IMR-90 (cell line): ENCODE results near the gene CAMK2B. TPM values are rescaled to one million over a fixed set of nuclear protein-coding genes. Genes with fewer than 3 reads are reported as not detected.

ENCODE experiments used
- ATAC-seq: fragments of 200-7000 bp; cut with Tn5 transposase; 2 replicates; pipeline ENCODE4 v1.9.1; 2020; ENCODE audit warnings: low read depth, mild to moderate bottlenecking, moderate library complexity
- BruUV-seq: library from RNA; stranded (reverse); fragments of 400-500 nt; replicated peaks from 2 replicates; lab custom pipeline; 2021; lab: Mats Ljungman, UMichigan
- CTCF ChIA-PET: fragments of 300-600 bp; formaldehyde crosslinking; extraction: SDS; loops from one replicate; lab custom pipeline; 2021; ENCODE audit warnings: antibody characterized with exemption; lab: Yijun Ruan, JAX
- POLR2A ChIA-PET: fragments of 300-600 bp; sonication (Branson Sonifier 250); formaldehyde crosslinking; loops from one replicate; lab custom pipeline; 2022; ENCODE audit warnings: antibody characterized with exemption; ENCODE audit not compliant: unreplicated experiment; lab: Charles Lee
- DNase-seq: peaks from one replicate; pipeline ENCODE4 v3.0.0; 2013
- H2AFZ ChIP-seq: replicated peaks from 2 replicates; pipeline ENCODE3; 2013; ENCODE audit warnings: low read length, mild to moderate bottlenecking; ENCODE audit not compliant: poor library complexity
- H2AK5ac ChIP-seq: 2 replicates; pipeline ENCODE4 v1.6.1; 2013; ENCODE audit warnings: low read depth, low read length, inconsistent platforms
- H2AK9ac ChIP-seq: replicated peaks from 2 replicates; pipeline ENCODE3; 2013; ENCODE audit warnings: mild to moderate bottlenecking, low read depth, low read length, moderate library complexity; ENCODE audit not compliant: poor library complexity
- H2BK120ac ChIP-seq: 2 replicates; pipeline ENCODE4 v1.6.1; 2013; ENCODE audit warnings: low read depth, low read length, inconsistent platforms
- H2BK15ac ChIP-seq: 3 replicates; pipeline ENCODE4 v1.6.1; 2013; ENCODE audit warnings: low read depth, low read length, inconsistent platforms
- H2BK20ac ChIP-seq: 2 replicates; pipeline ENCODE4 v1.6.1; 2013; ENCODE audit warnings: low read depth, mild to moderate bottlenecking, inconsistent platforms, low read length, moderate library complexity
- H2BK5ac ChIP-seq: 2 replicates; pipeline ENCODE4 v1.6.1; 2013; ENCODE audit warnings: mild to moderate bottlenecking, low read depth, low read length, inconsistent platforms; ENCODE audit not compliant: poor library complexity, severe bottlenecking
- H3K14ac ChIP-seq: replicated peaks from 2 replicates; pipeline ENCODE4 v1.6.1; 2013; ENCODE audit warnings: low read depth, low read length, inconsistent platforms
- H3K18ac ChIP-seq: 2 replicates; pipeline ENCODE4 v1.6.1; 2013; ENCODE audit warnings: low read depth, low read length, control low read depth
- H3K23ac ChIP-seq: 2 replicates; pipeline ENCODE4 v1.6.1; 2013; ENCODE audit warnings: low read depth, low read length, inconsistent platforms
- H3K27ac ChIP-seq: 2 replicates; pipeline ENCODE4 v1.5.1; 2013; ENCODE audit warnings: mild to moderate bottlenecking, control low read depth, low read length; ENCODE audit not compliant: insufficient read depth
- H3K27me3 ChIP-seq: 2 replicates; pipeline ENCODE4 v1.6.1; 2013; ENCODE audit warnings: low read length; ENCODE audit not compliant: control insufficient read depth, insufficient read depth
- H3K36me3 ChIP-seq: 2 replicates; pipeline ENCODE4 v1.6.1; 2013; ENCODE audit warnings: low read length, mixed read lengths; ENCODE audit not compliant: control insufficient read depth, insufficient read depth
- H3K4ac ChIP-seq: 2 replicates; pipeline ENCODE4 v1.6.1; 2013; ENCODE audit warnings: low read depth, low read length, inconsistent platforms
- H3K4me1 ChIP-seq: 2 replicates; pipeline ENCODE4 v1.6.1; 2013; ENCODE audit warnings: low read length, mixed read lengths; ENCODE audit not compliant: control insufficient read depth, insufficient read depth
- H3K4me2 ChIP-seq: 2 replicates; pipeline ENCODE4 v1.6.1; 2013; ENCODE audit warnings: low read depth, mild to moderate bottlenecking, control low read depth, low read length, moderate library complexity
- H3K4me3 ChIP-seq: 2 replicates; pipeline ENCODE4 v1.5.1; 2013; ENCODE audit warnings: low read depth, mild to moderate bottlenecking, control low read depth, low read length, moderate library complexity; ENCODE audit not compliant: insufficient read depth
- H3K56ac ChIP-seq: 2 replicates; pipeline ENCODE4 v1.6.1; 2013; ENCODE audit warnings: low read length, inconsistent platforms; ENCODE audit not compliant: insufficient read depth; ENCODE audit errors: extremely low read depth
- H3K79me1 ChIP-seq, 2 experiments: 2 replicates each; pipeline ENCODE4 v1.6.1; 2013; ENCODE audit warnings: low read length in 2 of 2, inconsistent platforms in 1 of 2, low read depth in 1 of 2
- H3K9ac ChIP-seq: 2 replicates; pipeline ENCODE4 v1.6.1; 2013; ENCODE audit warnings: low read depth, low read length, control low read depth
- H3K9me1 ChIP-seq: 2 replicates; pipeline ENCODE4 v1.6.1; 2013; ENCODE audit warnings: low read length, inconsistent platforms; ENCODE audit not compliant: insufficient read depth
- H3K9me3 ChIP-seq: 2 replicates; pipeline ENCODE4 v1.6.1; 2013; ENCODE audit warnings: low read length; ENCODE audit not compliant: control insufficient read depth, insufficient read depth
- H4K20me1 ChIP-seq: 2 replicates; pipeline ENCODE4 v1.6.1; 2013; ENCODE audit warnings: low read length, inconsistent platforms; ENCODE audit not compliant: insufficient read depth
- H4K5ac ChIP-seq: 2 replicates; pipeline ENCODE4 v1.6.1; 2013; ENCODE audit warnings: mild to moderate bottlenecking, low read depth, low read length, control low read depth
- H4K8ac ChIP-seq, 2 experiments: 2 replicates each; pipeline ENCODE4 v1.6.1; 2013; ENCODE audit warnings: low read depth in 2 of 2, low read length in 2 of 2, control low read depth in 1 of 2, inconsistent platforms in 1 of 2
- H4K91ac ChIP-seq: 2 replicates; pipeline ENCODE4 v1.6.1; 2013; ENCODE audit warnings: low read depth, low read length, inconsistent platforms; ENCODE audit not compliant: insufficient read depth
- BHLHE40 ChIP-seq: fragments of 150-350 bp; IDR thresholded peaks from 2 replicates; pipeline ENCODE4 v1.6.1; 2016; ENCODE audit warnings: mild to moderate bottlenecking, low read depth, low read length
- ELK1 ChIP-seq: fragments of 150-350 bp; IDR thresholded peaks from 2 replicates; pipeline ENCODE4 v1.6.1; 2016; ENCODE audit warnings: low read depth, mild to moderate bottlenecking, low read length, moderate library complexity, borderline replicate concordance
- MAZ ChIP-seq: IDR thresholded peaks from 2 replicates; pipeline ENCODE4 v1.6.1; 2012; ENCODE audit warnings: low read depth, mild to moderate bottlenecking, low read length, improper control_type of control experiment, moderate library complexity, borderline replicate concordance
- WGBS, 2 experiments: methylation state at CpG; one replicate each; pipeline versions ENCODE4 v1.1.5 to v1.1.7; 2013; ENCODE audit warnings: missing lambda C conversion rate in 2 of 2; ENCODE audit not compliant: insufficient read length in 1 of 2; ENCODE audit errors: extremely low coverage in 2 of 2; 5-methylcytosine and 5-hydroxymethylcytosine counted together
- dilution Hi-C: fragments of 300-500 bp; cut with HindIII; formaldehyde crosslinking; loops from one replicate; pipeline ENCODE4 v1.14.3; 2018; ENCODE audit warnings: low sequenced_read_pairs; ENCODE audit not compliant: unreplicated experiment
- in situ Hi-C: fragments of 300-500 bp; cut with MboI; formaldehyde crosslinking; loops from 3 replicates; pipeline ENCODE4 v1.14.3; 2019; ENCODE audit warnings: low sequenced_read_pairs, inconsistent platforms, mixed read lengths
- intact Hi-C: fragments of 100-400 bp; cut with micrococcal nuclease; formaldehyde crosslinking; loops from 2 replicates; pipeline ENCODE4 v1.10.0; 2022
- polyA plus RNA-seq, 3 experiments: library from polyadenylated mRNA; depleted of rRNA; stranded (reverse); fragments of >200 nt; gene quantifications; 2 replicates each; pipeline ENCODE4 v1.2.3, GENCODE V29; 2012; ENCODE audit warnings: low replicate concordance in 1 of 3
- total RNA-seq: library from RNA; depleted of rRNA; stranded (reverse); fragments of >200 nt; gene quantifications from 2 replicates; pipeline ENCODE4 v1.2.3, GENCODE V29; 2012

Gene CAMK2B
- total and polyA plus RNA-seq, 2 of the 4 experiments (the other 2 are of a cell fraction): 0.18 to 0.36 TPM

- H2BK20ac ChIP-seq: peak overlapping the region; percentile 67; the same call in 1 of the 2 replicates
- H2BK5ac ChIP-seq: no peak overlapping the region
- 0 out of 3 replicates have a peak overlapping the region, but pooled peaks have one; percentile 6 for H2BK15ac ChIP-seq
- peaks cover 25% of the 10 kb centered on the region for H3K4me1 ChIP-seq
- no TSS peak for BruUV-seq
- no peak overlapping the region for H4K91ac ChIP-seq
- H2AK9ac ChIP-seq: no peak overlapping the region
- no peak overlapping the region for H3K4me2 ChIP-seq
- H3K79me1 ChIP-seq: no peaks in the 10 kb centered on the region
- no peak overlapping the region for H3K14ac ChIP-seq
- H3K27me3 ChIP-seq: no peaks in the 10 kb centered on the region; the same call in 1 of the 2 replicates
- ATAC-seq: no peak
- no peak for DNase-seq
- H2AK5ac ChIP-seq: peak overlapping the region; percentile 91; the same call in 1 of the 2 replicates
- no peak overlapping the region for H4K5ac ChIP-seq
- no peak overlapping the region for H2BK120ac ChIP-seq
- no peak overlapping the region for H3K18ac ChIP-seq
- no peak overlapping the region for H4K8ac ChIP-seq
- CTCF ChIA-PET: no interaction called here
- no peak overlapping the region for H3K4ac ChIP-seq
- 89% methylated on average over 3 of the region's 5 CpGs; no CpG with 5 or more reads in 1 of the 2 experiments for WGBS, 2 experiments
- POLR2A ChIA-PET: no interaction called here
- no peaks in the 10 kb centered on the region for H3K36me3 ChIP-seq
- no peak overlapping the region for H3K27ac ChIP-seq
- in situ Hi-C loops: no loop called here
- H2AFZ ChIP-seq: no peak overlapping the region
- H3K56ac ChIP-seq: no peak overlapping the region
- TF ChIP-seq MAZ: no peak
- no peak for TF ChIP-seq ELK1
- no peak for TF ChIP-seq BHLHE40
- dilution Hi-C loops: no loop called here
- H4K20me1 ChIP-seq: peaks cover 6% of the 10 kb centered on the region
- intact Hi-C loops: no loop called here
- peaks cover 28% of the 10 kb centered on the region for H3K9me1 ChIP-seq
- no peak overlapping the region for H3K9ac ChIP-seq
- H3K4me3 ChIP-seq: no peak overlapping the region
- H3K23ac ChIP-seq: no peak overlapping the region
- H3K9me3 ChIP-seq: no peaks in the 10 kb centered on the region
Observed at GRCh38 chr7:44256459-44256858, 68.9 kb downstream of the CAMK2B start.
